Cerebellar nuclear complex (tissue), 1 donor: ENCODE measurements around the gene SOBP.
"Not testable (repeated sequence)": the region's sequence is repeated elsewhere in the genome, so short reads cannot be mapped to it uniquely, and the experiment has no call there.

Experiments used
- DNase-seq, 2 experiments: peaks; one replicate each; lab custom pipeline; 2025; lab: John Stamatoyannopoulos, UW

Gene SOBP

GRCh38 chr6:107553121-107553520 lies 63.2 kb downstream of the SOBP start:
- DNase-seq = not testable (repeated sequence)

- no peak for DNase-seq
These were observed 64.4 kb downstream of the SOBP start for GRCh38 chr6:107554326-107554725.

- no peak for DNase-seq
These were observed 65.0 kb downstream of the SOBP start for GRCh38 chr6:107554918-107555317.

GRCh38 chr6:107555449-107555848 lies 65.5 kb downstream of the SOBP start:
- DNase-seq = no peak

- DNase-seq = no peak
These were observed 66.2 kb downstream of the SOBP start for GRCh38 chr6:107556082-107556481.

- no peak for DNase-seq
These were observed 67.8 kb downstream of the SOBP start for GRCh38 chr6:107557698-107558097.

GRCh38 chr6:107560657-107561056 lies 70.7 kb downstream of the SOBP start:
- DNase-seq = no peak

GRCh38 chr6:107561306-107561705 lies 71.4 kb downstream of the SOBP start:
- DNase-seq = no peak

- no peak for DNase-seq
These were observed 74.0 kb downstream of the SOBP start for GRCh38 chr6:107563694-107564588.

- no peak for DNase-seq
These were observed 74.7 kb downstream of the SOBP start for GRCh38 chr6:107564589-107564951.

GRCh38 chr6:107565165-107565723 lies 75.3 kb downstream of the SOBP start:
- DNase-seq = no peak

- no peak for DNase-seq
These were observed 77.7 kb downstream of the SOBP start for GRCh38 chr6:107567643-107568042.

GRCh38 chr6:107569473-107569872 lies 79.6 kb downstream of the SOBP start:
- DNase-seq = no peak

- DNase-seq = no peak
These were observed 81.4 kb downstream of the SOBP start for GRCh38 chr6:107571354-107571753.

GRCh38 chr6:107572886-107573285 lies 83.0 kb downstream of the SOBP start:
- DNase-seq = no peak

GRCh38 chr6:107574856-107575255 lies 84.9 kb downstream of the SOBP start:
- no peak for DNase-seq

- no peak for DNase-seq
These were observed 86.9 kb downstream of the SOBP start for GRCh38 chr6:107576852-107577251.

- no peak for DNase-seq
These were observed 88.9 kb downstream of the SOBP start for GRCh38 chr6:107578642-107579341.

GRCh38 chr6:107579456-107580056 lies 89.6 kb downstream of the SOBP start:
- DNase-seq = no peak

- no peak for DNase-seq
These were observed 92.2 kb downstream of the SOBP start for GRCh38 chr6:107582086-107582485.

- DNase-seq = no peak
These were observed 94.8 kb downstream of the SOBP start for GRCh38 chr6:107584726-107585125.

- no peak for DNase-seq
These were observed 96.0 kb downstream of the SOBP start for GRCh38 chr6:107585815-107586435.
